ENCODE data around the gene LARGE1.

Gene LARGE1

GRCh38 chr22:33850724-33851123, 69.6 kb downstream of the LARGE1 start:
- no peak for DNase-seq
- H3K4me1 ChIP-seq: no peaks in the 10 kb centered on the region

GRCh38 chr22:33850193-33850592, 70.1 kb downstream of the LARGE1 start:
- H3K4me1 ChIP-seq: no peaks in the 10 kb centered on the region
- no peaks in the 10 kb centered on the region for H3K36me3 ChIP-seq
- H3K4me3 ChIP-seq (ENCODE audit: low read depth, low read length): no peak overlapping the region
- H3K9me3 ChIP-seq: no peaks in the 10 kb centered on the region
- no peaks in the 10 kb centered on the region for H3K27me3 ChIP-seq
- no peak for TF ChIP-seq CTCF (IDR thresholded peaks at IDR 0.05; ENCODE audit: low read depth, low read length)
- no peak for DNase-seq

More at GRCh38 chr22:33850724-33851123, 69.6 kb downstream of the LARGE1 start:
- no peaks in the 10 kb centered on the region for H3K36me3 ChIP-seq
- no peak overlapping the region for H3K4me3 ChIP-seq (ENCODE audit: low read depth, low read length)
- TF ChIP-seq CTCF (IDR thresholded peaks at IDR 0.05; ENCODE audit: low read depth, low read length): no peak
- no peaks in the 10 kb centered on the region for H3K27me3 ChIP-seq
- no peaks in the 10 kb centered on the region for H3K9me3 ChIP-seq

GRCh38 chr22:33848251-33848650, 72.0 kb downstream of the LARGE1 start:
- H3K4me1 ChIP-seq: no peaks in the 10 kb centered on the region
- no peaks in the 10 kb centered on the region for H3K9me3 ChIP-seq
- H3K27me3 ChIP-seq: no peaks in the 10 kb centered on the region
- no peaks in the 10 kb centered on the region for H3K36me3 ChIP-seq
- no peak overlapping the region for H3K4me3 ChIP-seq (ENCODE audit: low read depth, low read length)
- TF ChIP-seq CTCF (IDR thresholded peaks at IDR 0.05; ENCODE audit: low read depth, low read length): no peak
- DNase-seq: no peak

- H3K9me3 ChIP-seq: no peaks in the 10 kb centered on the region
- no peaks in the 10 kb centered on the region for H3K4me1 ChIP-seq
- no peaks in the 10 kb centered on the region for H3K36me3 ChIP-seq
- no peak for TF ChIP-seq CTCF (IDR thresholded peaks at IDR 0.05; ENCODE audit: low read depth, low read length)
- no peaks in the 10 kb centered on the region for H3K27me3 ChIP-seq
- DNase-seq: no peak
- H3K4me3 ChIP-seq (ENCODE audit: low read depth, low read length): no peak overlapping the region
Measured at GRCh38 chr22:33844273-33844672, 76.0 kb downstream of the LARGE1 start.

GRCh38 chr22:33842421-33843094, 77.7 kb downstream of the LARGE1 start:
- H3K4me1 ChIP-seq: no peaks in the 10 kb centered on the region
- no peak overlapping the region for H3K4me3 ChIP-seq (ENCODE audit: low read depth, low read length)
- DNase-seq: no peak
- TF ChIP-seq CTCF (IDR thresholded peaks at IDR 0.05; ENCODE audit: low read depth, low read length): no peak
- no peaks in the 10 kb centered on the region for H3K36me3 ChIP-seq
- H3K27me3 ChIP-seq: no peaks in the 10 kb centered on the region
- H3K9me3 ChIP-seq: no peaks in the 10 kb centered on the region

GRCh38 chr22:33842006-33842354, 78.3 kb downstream of the LARGE1 start:
- H3K9me3 ChIP-seq: no peaks in the 10 kb centered on the region
- no peaks in the 10 kb centered on the region for H3K27me3 ChIP-seq
- no peaks in the 10 kb centered on the region for H3K4me1 ChIP-seq
- DNase-seq: no peak
- H3K4me3 ChIP-seq (ENCODE audit: low read depth, low read length): no peak overlapping the region
- no peak for TF ChIP-seq CTCF (IDR thresholded peaks at IDR 0.05; ENCODE audit: low read depth, low read length)
- H3K36me3 ChIP-seq: no peaks in the 10 kb centered on the region

Measured in BE2C (cell line).